ENCODE measurements around the gene ANKZF1. TPM values are rescaled to one million over a fixed set of nuclear protein-coding genes. Genes with fewer than 3 reads are reported as not detected.

ANKZF1 gene
- total RNA-seq, 4 donors from 2014 or later = 16.8 to 62.5 (median 52.7) TPM

- TF ChIP-seq CTCF (IDR thresholded peaks at IDR 0.05; ENCODE audit: low read depth) = no peak
Measured at GRCh38 chr2:219218732-219219701, 10.6 kb upstream of the ANKZF1 start, which contains the start of gene ABCB6. Gene ABCB6, minus strand, starts transcription at chr2:219218958. Its CDS starts 285 bp downstream, at chr2:219218673.

- no peak for TF ChIP-seq CTCF (IDR thresholded peaks at IDR 0.05; ENCODE audit: low read depth)
Measured at GRCh38 chr2:219219784-219220532, 9.6 kb upstream of the ANKZF1 start.

GRCh38 chr2:219220652-219221402 lies 8.8 kb upstream of the ANKZF1 start:
- no peak for TF ChIP-seq CTCF (IDR thresholded peaks at IDR 0.05; ENCODE audit: low read depth)

- TF ChIP-seq CTCF (IDR thresholded peaks at IDR 0.05; ENCODE audit: low read depth) = no peak
Measured at GRCh38 chr2:219221957-219222518, 7.6 kb upstream of the ANKZF1 start.

GRCh38 chr2:219223831-219224610 lies 5.6 kb upstream of the ANKZF1 start:
- no peak for TF ChIP-seq CTCF (IDR thresholded peaks at IDR 0.05; ENCODE audit: low read depth)

- TF ChIP-seq CTCF (IDR thresholded peaks at IDR 0.05; ENCODE audit: low read depth) = no peak
Measured at GRCh38 chr2:219225350-219225749, 4.3 kb upstream of the ANKZF1 start.
